Mammary epithelial cell (primary cell): ENCODE measurements around the gene SVIL.
A peak's percentile ranks its signal among the peaks of the same experiment; 100 is the strongest.

Experiments
- EZH2 ChIP-seq: IDR thresholded peaks from 2 replicates; pipeline ENCODE4 v1.6.1; 2012; ENCODE audit warnings: low read length, inconsistent platforms, borderline replicate concordance
- TF ChIP-seq, protein P1 (sequence below), 2 donors: IDR thresholded peaks in 1 of 2; conservative IDR thresholded peaks in 1 of 2; 2 replicates each; pipeline ENCODE4 v1.5.1; 2011 to 2012; ENCODE audit warnings: inconsistent platforms in 2 of 2, low read length in 2 of 2, mild to moderate bottlenecking in 2 of 2, control low read depth in 1 of 2, low read depth in 1 of 2; ENCODE audit not compliant: insufficient read depth in 1 of 2; ENCODE audit errors: extremely low read depth in 1 of 2

DNA sequence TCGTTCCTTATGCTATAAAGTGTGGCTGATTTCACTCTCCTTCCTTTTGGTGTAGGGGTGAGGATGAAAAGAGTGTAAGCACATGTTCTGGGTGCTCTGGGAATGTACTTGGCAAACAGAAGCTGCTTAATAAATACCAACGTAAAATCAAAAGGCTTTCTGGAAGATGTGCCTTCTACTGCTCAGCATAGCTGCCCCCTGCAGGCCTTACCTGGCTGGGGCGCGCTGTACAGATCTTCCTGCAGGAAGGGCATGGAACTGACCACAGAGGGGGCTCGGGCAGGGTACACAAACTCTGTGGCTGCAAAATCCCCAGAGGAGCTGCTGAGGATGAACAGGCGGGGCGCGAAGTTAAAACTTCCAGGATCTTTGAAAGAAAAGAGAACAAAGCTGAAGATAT is 169.4 kb downstream of the SVIL start:
- TF ChIP-seq, protein P1, sequence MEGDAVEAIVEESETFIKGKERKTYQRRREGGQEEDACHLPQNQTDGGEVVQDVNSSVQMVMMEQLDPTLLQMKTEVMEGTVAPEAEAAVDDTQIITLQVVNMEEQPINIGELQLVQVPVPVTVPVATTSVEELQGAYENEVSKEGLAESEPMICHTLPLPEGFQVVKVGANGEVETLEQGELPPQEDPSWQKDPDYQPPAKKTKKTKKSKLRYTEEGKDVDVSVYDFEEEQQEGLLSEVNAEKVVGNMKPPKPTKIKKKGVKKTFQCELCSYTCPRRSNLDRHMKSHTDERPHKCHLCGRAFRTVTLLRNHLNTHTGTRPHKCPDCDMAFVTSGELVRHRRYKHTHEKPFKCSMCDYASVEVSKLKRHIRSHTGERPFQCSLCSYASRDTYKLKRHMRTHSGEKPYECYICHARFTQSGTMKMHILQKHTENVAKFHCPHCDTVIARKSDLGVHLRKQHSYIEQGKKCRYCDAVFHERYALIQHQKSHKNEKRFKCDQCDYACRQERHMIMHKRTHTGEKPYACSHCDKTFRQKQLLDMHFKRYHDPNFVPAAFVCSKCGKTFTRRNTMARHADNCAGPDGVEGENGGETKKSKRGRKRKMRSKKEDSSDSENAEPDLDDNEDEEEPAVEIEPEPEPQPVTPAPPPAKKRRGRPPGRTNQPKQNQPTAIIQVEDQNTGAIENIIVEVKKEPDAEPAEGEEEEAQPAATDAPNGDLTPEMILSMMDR (conservative IDR thresholded peaks at IDR 0.05 in 1 of 2, IDR thresholded peaks at IDR 0.05 in 1 of 2; ENCODE audit: extremely low read depth in 1 of 2, insufficient read depth in 1 of 2, low read depth in 1 of 2, low read length in 2 of 2): peak; percentile 27 to 37
- no peak for TF ChIP-seq EZH2
